ENCODE results near the gene TLR1.
"Not testable (repeated sequence)": the region's sequence is repeated elsewhere in the genome, so short reads cannot be mapped to it uniquely, and the experiment has no call there.

The TLR1 gene

DNA sequence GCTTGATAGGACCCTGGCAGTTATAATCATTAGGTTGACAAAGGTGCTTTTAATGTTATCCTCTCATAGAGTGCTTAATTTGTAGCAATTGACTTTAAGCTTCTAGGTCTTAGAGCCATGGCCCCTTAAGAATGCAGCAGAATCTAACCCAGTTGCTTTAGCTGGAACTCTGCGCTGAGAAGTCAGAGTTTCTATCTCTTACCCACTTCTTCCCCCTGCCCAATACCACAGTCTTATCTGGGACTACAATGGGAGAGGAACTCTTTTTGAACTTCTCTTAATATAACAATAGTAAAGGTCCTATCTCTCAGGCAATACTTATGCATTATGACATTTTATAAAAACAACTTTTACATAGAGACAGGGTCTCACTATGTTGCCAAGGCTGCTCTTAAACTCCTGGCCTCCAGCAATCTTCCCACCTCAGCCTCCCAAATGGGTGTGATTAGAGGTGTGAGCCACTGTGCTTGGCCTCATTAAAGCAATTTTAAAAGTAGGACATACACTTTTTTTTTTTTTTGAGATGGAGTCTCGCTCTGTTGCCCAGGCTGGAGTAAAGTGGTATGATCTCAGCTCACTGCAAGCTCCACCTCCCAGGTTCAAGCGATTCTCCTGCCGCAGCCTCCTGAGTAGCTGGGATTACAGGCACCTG is 23.6 kb downstream of the TLR1 start:
- no peak for DNase-seq (ENCODE audit: low read depth, low spot score)
- H3K27ac ChIP-seq: no peak overlapping the region

DNA sequence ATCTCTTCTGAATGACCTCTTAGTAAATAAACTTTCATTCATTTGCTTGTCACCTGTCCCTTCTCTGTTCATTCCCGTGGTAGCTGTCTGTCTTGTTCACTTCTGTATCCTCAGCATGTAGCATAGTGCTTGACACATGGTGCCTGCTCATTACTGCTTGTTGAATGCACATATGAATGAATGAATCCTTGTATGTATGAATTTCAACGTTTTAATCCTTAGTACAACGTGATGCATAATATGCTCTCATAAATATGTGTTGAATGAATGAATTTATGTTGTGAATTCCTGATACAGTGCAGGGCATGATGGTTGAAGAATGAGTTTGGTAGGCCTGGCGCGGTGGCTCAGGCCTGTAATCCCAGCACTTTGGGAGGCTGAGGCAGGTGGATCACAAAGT is 24.8 kb downstream of the TLR1 start:
- no peak for DNase-seq (ENCODE audit: low read depth, low spot score)

DNA sequence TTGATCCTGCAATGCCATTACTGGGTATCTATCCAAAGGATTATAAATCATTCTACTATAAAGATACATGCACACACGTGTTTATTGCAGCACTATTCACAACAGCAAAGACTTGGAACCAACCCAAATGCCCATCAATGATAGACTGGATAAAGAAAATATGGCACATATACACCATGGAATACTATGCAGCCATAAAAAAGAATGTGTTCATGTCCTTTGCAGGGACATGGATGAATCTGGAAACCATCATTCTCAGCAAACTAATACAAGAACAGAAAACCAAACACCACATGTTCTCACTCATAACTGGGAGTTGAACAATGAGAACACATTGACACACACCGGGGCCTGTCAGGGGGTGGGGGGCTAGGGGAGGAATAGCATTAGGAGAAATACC is 26.7 kb downstream of the TLR1 start:
- DNase-seq (ENCODE audit: low read depth, low spot score); H3K27ac ChIP-seq: not testable (repeated sequence)

More for the DNA sequence above, 24.8 kb downstream of the TLR1 start:
- H3K27ac ChIP-seq: no peak overlapping the region

DNA sequence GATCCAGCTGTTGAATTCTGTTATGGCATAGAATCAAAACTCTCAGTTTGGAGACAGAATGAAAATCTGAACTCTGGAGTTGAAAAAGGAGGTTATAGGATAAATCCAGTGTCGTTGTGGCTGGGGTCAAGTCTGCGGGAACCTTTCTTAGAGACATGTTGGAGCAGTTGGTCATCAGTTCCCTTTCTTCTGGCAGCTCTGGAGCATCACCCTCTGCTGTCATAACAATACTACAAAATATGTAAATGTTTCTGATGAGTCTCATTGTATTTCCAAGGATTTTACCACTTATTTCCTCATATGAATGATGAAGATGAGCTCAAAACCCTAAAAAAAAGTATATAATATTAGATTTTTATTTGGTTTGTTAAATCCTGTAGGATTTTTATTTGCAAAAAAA is 29.3 kb downstream of the TLR1 start:
- DNase-seq (ENCODE audit: low read depth, low spot score): no peak

DNA sequence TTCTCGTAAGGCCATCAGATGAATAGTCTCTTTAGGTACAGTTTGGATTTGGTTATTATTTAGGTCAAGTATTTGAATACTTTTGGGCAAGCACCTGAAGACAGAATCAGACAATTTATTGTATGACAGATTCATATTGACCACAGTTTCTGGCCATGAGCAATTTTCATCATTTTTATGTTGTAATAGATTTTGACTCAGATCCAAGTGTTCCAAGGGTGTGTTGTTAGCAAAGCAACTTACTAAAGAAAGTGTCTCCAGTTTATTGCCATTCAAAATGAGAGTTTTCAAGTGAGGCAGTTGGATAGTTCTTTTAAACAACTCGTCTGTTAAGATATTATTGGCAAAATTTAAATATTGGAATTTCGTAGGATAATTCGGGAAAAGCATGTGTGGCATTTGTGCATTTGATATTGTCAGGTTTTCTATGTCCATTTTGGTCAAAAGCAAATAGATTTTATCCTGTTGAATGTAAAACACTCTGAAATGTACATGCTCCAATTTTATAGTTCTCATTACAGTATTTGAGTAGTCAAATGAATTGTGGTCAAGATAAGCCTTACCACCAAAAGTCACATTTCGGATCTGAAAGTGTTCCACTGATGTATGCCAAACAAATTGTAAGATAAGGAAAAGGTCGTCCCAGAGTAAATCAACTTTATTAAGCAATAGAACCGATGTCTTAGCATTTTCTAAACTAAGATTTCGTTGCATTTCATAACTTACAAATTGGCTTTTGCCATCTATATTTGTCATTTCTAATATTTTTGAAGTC is 30.2 kb downstream of the TLR1 start:
- no peak overlapping the region for H3K27ac ChIP-seq
- no peak for DNase-seq (ENCODE audit: low read depth, low spot score)

More for the DNA sequence above, 29.3 kb downstream of the TLR1 start:
- H3K27ac ChIP-seq: no peak overlapping the region

DNA sequence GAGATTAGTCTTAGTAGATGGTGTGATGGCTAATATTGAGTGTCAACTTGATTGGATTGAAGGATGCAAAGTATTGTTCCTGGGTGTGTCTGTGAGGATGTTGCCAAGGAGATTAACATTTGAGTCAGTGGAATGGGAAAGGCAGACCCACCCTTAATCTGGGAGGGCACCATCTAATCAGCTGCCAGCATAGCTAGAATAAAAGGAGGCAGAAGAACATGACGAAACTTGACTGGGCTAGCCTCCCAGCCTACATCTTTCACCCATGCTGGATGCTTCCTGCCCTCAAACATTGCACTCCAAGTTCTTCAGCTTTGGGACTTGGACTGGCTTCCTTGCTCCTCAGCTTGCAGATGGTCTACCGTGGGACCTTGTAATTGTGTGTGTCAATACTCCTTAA is 34.3 kb downstream of the TLR1 start:
- H3K27ac ChIP-seq; DNase-seq (ENCODE audit: low read depth, low spot score): not testable (repeated sequence)

DNA sequence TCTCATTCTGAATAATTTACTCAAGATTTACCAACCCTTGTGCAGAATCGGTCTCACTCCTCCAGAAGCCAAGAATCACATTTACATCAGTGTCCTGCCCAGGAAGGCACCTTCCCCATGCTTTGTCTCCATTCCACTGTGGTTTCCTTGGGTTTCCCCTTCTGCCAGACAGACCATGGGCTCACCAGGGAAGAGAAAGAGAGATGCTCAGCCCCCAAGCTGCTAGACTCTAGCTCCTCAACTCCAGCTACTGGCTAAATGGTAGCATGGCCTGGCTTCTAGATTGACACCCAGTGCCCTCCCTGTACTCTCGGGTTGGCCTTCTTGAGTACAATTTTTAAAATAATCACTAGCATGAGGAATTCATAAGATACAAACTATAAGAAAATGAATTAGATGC is 34.7 kb downstream of the TLR1 start:
- H3K27ac ChIP-seq: no peak overlapping the region
- no peak for DNase-seq (ENCODE audit: low read depth, low spot score)

DNA sequence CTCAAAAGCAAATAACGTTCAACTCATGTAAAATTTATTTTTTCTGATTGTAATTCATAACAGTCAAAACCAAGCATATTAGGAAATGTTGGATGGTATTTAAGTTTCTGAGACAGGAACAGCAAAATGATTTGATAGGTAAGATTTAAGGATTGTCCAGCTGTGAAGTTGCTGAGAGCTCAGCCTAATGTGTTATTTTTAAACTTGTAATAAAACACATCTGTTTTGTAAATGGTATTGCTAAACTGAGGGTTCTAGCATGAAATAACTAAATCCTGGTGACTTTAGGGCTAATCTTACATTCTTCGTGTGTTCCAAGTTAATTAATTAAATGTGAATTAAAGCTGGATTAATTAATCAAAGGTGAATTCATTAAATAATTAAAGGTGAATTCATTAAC is 35.1 kb downstream of the TLR1 start:
- DNase-seq (ENCODE audit: low read depth, low spot score): no peak
- H3K27ac ChIP-seq: no peak overlapping the region

DNA sequence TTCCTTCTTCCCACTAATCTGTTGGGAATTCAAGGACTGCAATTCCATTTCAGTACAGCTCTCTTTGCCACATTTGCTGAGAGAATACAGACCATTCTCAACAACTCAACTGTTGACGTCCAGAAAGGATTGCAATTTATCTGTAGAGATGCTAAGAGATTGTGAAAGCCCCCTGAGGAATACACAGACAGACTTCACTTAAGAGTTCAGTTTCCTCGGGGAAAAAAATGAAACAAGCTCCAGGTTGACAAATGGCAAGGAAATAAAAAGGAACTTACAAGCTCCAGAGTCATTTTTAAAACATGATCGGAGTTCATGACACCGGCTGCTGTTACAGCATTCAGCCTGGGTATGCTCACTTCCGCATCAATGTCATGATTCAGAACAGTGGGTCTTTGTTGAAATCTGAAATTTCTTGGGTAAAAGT is 35.6 kb downstream of the TLR1 start:
- no peak overlapping the region for H3K27ac ChIP-seq
- DNase-seq (ENCODE audit: low read depth, low spot score): no peak

DNA sequence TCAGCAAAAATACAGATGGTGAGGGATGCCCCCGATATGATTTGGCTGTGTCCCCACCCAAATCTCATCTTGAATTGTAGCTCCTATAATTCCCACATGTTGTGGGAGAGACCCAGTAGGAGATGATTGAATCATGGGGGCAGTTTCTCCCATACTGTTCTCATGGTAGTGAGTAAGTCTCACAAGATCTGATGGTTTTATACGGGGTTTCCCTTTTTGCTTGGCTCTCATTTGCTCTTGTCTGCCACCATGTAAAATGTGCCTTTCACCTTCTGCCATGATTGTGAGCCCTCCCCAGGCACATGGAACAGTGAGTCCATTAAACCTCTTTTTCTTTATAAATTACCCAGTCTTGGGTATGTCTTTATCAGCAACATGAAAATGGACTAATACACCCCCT is 37.7 kb downstream of the TLR1 start:
- H3K27ac ChIP-seq; DNase-seq (ENCODE audit: low read depth, low spot score): not testable (repeated sequence)

DNA sequence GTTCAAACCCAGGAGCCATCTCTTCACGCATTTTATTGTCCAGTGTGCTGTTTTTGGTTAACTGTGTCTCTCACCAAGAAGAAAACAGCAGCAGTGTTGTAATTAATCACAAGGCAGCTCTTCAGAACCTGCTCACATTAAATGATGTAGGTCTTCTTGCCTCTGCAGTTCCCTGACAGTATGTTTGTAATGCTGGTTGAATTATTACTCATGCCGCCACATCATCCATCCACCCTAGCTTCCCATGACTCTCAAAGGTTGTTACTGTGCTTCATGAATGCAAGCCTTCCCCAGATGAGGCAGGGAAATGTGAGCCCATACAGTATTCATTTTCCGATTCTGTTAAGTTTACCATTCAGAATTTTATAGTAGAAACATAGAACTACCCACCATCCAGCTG is 39.2 kb downstream of the TLR1 start:
- no peak overlapping the region for H3K27ac ChIP-seq
- DNase-seq (ENCODE audit: low read depth, low spot score): peak; percentile 51

DNA sequence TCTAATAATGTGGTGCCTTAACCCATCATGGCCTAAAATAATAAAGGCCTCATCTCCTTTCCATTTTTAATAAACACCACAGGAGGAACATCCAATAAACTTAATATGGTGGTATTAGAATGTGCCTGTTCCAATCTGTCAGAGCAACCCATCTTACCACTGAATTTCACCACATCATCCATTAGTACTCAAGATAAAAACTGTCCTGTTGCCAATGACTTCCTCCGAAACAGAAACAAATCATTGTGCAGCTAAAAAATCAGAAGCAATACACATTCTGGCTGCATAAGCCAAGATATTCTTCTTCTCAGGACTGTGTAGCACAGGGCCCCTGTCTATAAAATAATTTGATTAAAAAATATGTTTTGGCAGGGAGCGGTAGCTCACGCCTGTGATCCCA is 40.3 kb downstream of the TLR1 start:
- H3K27ac ChIP-seq: no peak overlapping the region
- DNase-seq (ENCODE audit: low read depth, low spot score): no peak

DNA sequence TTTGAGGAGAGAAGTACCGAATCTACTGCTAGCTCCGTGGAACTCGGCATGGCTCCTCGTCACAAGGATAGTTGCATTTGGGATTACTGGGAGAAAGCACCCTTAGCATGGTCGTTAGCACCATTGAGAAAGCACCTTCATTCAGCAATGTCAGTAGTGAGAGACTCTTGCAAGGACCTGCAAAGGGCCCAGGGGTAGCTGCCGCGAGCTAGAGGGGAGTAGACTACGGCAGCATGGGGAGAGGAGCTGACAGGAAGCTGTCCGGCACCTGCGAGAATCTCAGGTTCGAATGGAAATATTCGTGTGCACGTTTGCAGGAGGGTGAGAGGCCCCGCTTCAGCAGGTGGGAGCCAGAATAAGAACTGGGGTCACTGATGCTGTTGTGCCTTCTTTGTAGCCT is 42.0 kb downstream of the TLR1 start:
- no peak for DNase-seq (ENCODE audit: low read depth, low spot score)
- H3K27ac ChIP-seq: no peak overlapping the region

DNA sequence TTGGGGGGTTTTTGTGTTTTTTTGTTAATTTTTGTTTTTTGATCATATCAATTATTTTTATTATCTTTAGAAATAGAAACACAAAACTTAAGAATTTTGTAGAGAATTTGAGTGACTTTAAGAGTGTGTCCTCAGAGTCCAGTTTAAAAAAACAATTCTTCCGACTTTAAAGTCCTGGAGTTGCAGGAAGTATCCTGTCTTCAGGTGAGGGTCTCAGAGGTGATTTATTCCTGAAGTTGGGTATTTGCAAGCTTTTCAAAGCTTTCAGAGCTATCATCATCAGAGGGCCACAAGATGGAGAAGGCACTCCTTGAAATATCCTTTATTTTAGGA is 44.8 kb downstream of the TLR1 start:
- DNase-seq (ENCODE audit: low read depth, low spot score): no peak
- H3K27ac ChIP-seq: no peak overlapping the region

DNA sequence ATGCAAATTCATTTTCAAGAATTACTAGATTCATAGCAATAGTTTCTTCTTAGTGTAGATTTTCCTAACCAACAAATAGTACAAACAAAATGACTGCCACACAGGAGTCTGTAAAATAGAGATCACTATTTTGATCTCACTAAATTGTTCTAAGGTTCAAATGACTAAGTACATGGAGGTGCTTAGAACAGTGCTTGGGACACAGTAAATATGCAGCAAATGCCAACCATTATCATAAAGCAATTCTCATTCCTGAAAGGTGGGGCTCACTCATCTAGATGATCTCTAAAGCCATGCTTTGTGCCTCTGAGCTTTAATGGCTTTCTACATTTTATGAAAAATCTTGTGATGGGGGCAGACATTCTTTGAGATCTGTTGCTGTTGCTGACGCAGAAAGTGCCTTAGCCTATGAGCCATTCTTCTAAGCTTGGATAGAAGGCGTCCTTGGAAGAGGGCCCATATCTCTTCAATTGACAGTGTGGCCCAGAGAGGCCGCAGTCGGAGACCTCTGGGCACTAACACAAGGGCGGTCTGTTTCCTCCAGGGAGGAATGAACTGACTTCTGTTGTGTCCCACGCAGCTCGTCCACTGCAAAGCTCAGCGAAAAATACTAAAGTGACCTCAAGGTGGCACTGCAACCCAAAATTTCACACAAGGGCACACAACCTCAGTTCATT is 45.3 kb downstream of the TLR1 start:
- H3K27ac ChIP-seq: no peak overlapping the region
- no peak for DNase-seq (ENCODE audit: low read depth, low spot score)

DNA sequence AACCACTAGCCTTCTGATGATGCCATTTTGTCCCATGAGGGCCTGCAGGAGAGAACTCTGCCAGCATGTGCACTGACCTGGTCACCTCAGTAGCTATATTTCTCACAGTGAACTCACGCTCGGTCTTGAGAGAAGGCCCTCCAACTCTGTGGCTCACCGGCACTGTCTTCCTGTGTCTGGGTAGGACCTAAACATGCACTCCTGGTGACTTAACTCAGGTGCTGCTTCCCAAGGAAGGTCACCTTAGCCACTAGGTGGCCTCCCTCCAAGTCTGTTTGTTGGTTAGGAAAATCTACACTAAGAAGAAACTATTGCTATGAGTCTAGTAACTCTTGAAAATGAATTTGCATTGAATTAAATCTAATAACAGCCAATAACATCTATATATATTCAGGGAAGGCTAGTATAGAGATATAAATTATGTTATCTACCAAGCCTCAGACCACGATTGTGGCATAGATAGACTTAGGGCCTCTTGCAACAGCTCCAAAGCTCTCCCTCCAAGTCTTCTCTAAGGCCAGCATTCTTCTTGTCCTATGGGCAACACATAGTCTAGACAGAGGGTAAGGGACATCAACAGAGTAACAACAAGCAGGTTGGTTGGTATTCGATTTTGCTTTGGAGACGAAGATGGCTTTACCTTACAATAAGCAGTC is 46.5 kb downstream of the TLR1 start:
- no peak overlapping the region for H3K27ac ChIP-seq
- DNase-seq (ENCODE audit: low read depth, low spot score): no peak

DNA sequence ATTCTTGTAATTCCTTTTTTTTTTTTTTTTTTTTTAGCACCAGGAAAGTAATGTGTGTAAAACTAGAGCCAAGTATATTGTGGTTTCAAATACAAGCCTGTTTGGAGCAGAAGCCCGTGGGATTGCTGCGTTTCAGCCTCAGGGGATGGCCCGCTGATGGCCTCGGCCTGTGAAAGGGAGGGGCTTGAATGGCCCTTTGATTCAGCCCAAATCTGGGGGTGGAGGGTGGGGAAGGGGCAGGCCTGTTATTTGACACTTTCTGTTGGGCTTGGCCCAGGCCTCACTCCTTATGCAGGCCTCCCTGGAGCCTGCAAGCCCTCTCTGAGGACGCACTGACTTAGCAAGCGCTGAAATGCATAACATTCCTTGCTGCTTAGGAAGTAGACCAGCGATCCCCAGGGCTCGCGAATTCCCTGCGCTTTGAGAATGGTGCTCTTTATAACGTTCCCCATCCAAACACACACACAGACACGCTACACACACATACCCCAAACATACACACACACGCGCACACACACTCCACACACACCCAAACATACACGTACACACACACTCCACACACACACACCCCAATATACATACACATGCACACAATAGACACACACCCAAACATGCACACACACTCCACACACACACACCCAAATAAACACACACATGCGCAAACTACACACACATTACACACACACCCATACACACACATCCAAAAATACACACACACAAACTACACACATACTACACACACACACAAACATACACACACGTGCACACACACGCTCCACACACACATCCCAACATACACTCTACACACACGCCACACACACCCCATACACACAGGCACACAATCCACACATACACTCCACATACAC is 51.4 kb downstream of the TLR1 start:
- DNase-seq (ENCODE audit: low read depth, low spot score): peak; percentile 55
- peak overlapping the region; percentile 11 for H3K27ac ChIP-seq

DNA sequence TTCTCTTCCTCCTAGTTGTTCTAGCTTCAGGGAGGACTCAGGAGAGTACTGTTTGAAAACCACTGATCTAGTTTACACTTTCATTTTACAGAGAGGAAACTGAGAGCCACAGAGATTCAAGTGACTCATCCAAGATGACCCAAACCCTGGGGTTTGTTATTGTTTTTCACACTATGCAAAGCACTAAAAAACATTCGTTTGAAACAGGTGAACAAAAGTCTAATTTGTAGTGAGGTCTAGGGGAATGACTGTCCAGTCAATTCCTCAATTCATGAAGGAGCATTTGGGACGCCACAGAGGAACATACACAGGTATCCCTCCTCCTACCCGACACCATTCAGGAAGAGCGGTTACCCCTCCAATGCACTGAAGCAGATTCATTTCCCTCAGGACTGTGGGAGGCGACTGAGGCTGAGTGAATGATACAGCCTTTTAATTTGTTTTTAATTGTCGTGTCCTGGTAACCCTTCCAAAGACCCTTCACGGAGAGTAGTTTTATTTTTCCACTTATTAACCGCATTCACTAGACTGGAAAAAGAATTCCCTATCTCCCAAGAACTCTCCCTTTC is 52.1 kb downstream of the TLR1 start:
- H3K27ac ChIP-seq: peak overlapping the region; percentile 11
- no peak for DNase-seq (ENCODE audit: low read depth, low spot score)

DNA sequence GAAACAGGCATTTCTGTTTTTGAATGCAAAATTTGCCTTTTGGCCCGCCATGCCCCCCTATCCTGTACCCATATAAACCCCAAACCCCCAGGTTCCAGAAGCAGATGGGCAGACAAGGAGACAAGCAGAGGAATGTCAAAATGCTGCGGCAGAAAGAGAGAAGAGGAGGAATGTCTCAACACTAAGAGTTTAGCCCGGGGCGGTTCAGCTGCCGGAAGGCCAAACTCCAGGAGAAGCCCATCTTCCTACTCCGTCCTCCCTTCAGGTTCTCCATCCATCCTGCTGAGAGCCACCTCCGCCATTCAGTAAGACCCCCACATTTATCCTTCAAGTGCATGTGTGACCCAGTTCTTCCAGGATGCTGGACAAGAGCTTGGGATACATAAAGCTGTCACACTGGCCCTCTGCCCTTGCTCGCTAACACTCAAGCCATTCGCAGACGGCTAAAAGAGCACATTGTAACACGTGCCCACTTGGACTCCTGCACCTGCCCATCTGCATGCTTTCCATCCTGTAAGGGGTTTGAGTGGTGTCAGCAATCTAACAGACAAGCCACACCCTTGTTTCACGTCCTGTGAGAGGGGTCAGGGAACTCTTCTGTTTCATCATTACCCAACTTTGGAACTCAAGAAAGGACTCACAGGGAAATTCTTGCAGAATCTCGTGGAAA is 53.1 kb downstream of the TLR1 start:
- no peak overlapping the region for H3K27ac ChIP-seq
- no peak for DNase-seq (ENCODE audit: low read depth, low spot score)

All from epithelial cell of prostate (primary cell).